IgD-negative memory B cell (primary cell): ENCODE measurements around the gene ATP13A2. TPM values are rescaled to one million over a fixed set of nuclear protein-coding genes. Genes with fewer than 3 reads are reported as not detected.

Source experiments
- H3K27ac Mint-ChIP-seq, 3 donors: one replicate each; pipeline ENCODE4 v1.8.0; 2020 to 2022; ENCODE audit warnings: mild to moderate bottlenecking in 3 of 3, mixed read lengths in 3 of 3, moderate library complexity in 1 of 3
- H3K27me3 Mint-ChIP-seq: one replicate; pipeline ENCODE4 v1.8.0; 2021; ENCODE audit warnings: mixed read lengths
- H3K36me3 Mint-ChIP-seq: one replicate; pipeline ENCODE4 v1.8.0; 2020; ENCODE audit warnings: mild to moderate bottlenecking, mixed read lengths
- H3K4me1 Mint-ChIP-seq, 3 donors: one replicate each; pipeline ENCODE4 v1.8.0; 2020 to 2022; ENCODE audit warnings: mixed read lengths in 3 of 3, mild to moderate bottlenecking in 1 of 3
- H3K4me3 Mint-ChIP-seq, 4 donors: one replicate each; pipeline ENCODE4 v1.8.0; 2020 to 2022; ENCODE audit warnings: mild to moderate bottlenecking in 4 of 4, mixed read lengths in 4 of 4, moderate library complexity in 3 of 4
- H3K9me3 Mint-ChIP-seq, 3 donors: one replicate each; pipeline ENCODE4 v1.8.0; 2020 to 2021; ENCODE audit warnings: mixed read lengths in 3 of 3, mild to moderate bottlenecking in 1 of 3
- polyA plus RNA-seq: library from polyadenylated mRNA; unstranded; fragments of 300-500 nt; fragmentation: Illumina TruSeq; gene quantifications from one replicate; pipeline ENCODE4 v1.2.3, GENCODE V29; 2021

The ATP13A2 gene
- polyA plus RNA-seq, 1 donor from 2014 or later: 28.3 TPM

- H3K9me3 Mint-ChIP-seq: no peaks in the 10 kb centered on the region
These were observed 33.4 kb upstream of the ATP13A2 start for GRCh38 chr1:17045150-17045549.

GRCh38 chr1:17043676-17044075, 31.9 kb upstream of the ATP13A2 start:
- H3K27me3 Mint-ChIP-seq: no peaks in the 10 kb centered on the region

More at GRCh38 chr1:17045150-17045549, 33.4 kb upstream of the ATP13A2 start:
- H3K27me3 Mint-ChIP-seq: no peaks in the 10 kb centered on the region
- peaks cover 16 to 17% (median 16%) of the 10 kb centered on the region in 3 donors for H3K4me1 Mint-ChIP-seq
- H3K36me3 Mint-ChIP-seq: no peaks in the 10 kb centered on the region
- H3K27ac Mint-ChIP-seq: peak overlapping the region in 2 of 3 donors; percentile 28 to 92
- peak overlapping the region in 3 of 4 donors; percentile 13 to 94 (median 74) for H3K4me3 Mint-ChIP-seq

GRCh38 chr1:17040135-17040534, 28.4 kb upstream of the ATP13A2 start:
- no peak overlapping the region for H3K27ac Mint-ChIP-seq
- H3K4me1 Mint-ChIP-seq: peaks cover 4 to 12% (median 6%) of the 10 kb centered on the region in 3 donors
- no peaks in the 10 kb centered on the region for H3K36me3 Mint-ChIP-seq
- H3K9me3 Mint-ChIP-seq: no peaks in the 10 kb centered on the region
- H3K4me3 Mint-ChIP-seq: no peak overlapping the region
- H3K27me3 Mint-ChIP-seq: no peaks in the 10 kb centered on the region

More at GRCh38 chr1:17043676-17044075, 31.9 kb upstream of the ATP13A2 start:
- H3K36me3 Mint-ChIP-seq: no peaks in the 10 kb centered on the region
- no peak overlapping the region for H3K27ac Mint-ChIP-seq
- no peaks in the 10 kb centered on the region for H3K9me3 Mint-ChIP-seq
- peaks cover 16 to 17% (median 16%) of the 10 kb centered on the region in 3 donors for H3K4me1 Mint-ChIP-seq
- H3K4me3 Mint-ChIP-seq: peak overlapping the region in 1 of 4 donors; percentile 48

- Mint-ChIP-seq H3K9me3 (no peaks in the 10 kb centered on the region), H3K4me1 (peaks cover 0 to 8% (median 0%) of the 10 kb centered on the region in 3 donors), H3K4me3 (no peak overlapping the region), H3K27me3 (no peaks in the 10 kb centered on the region), H3K27ac (no peak overlapping the region), H3K36me3 (no peaks in the 10 kb centered on the region)
These were observed 27.8 kb upstream of the ATP13A2 start for GRCh38 chr1:17039522-17039921.

GRCh38 chr1:17033481-17033880, 21.8 kb upstream of the ATP13A2 start:
- peaks cover 0 to 5% (median 0%) of the 10 kb centered on the region in 3 donors for H3K4me1 Mint-ChIP-seq
- H3K27ac Mint-ChIP-seq: no peak overlapping the region
- no peak overlapping the region for H3K4me3 Mint-ChIP-seq
- H3K9me3 Mint-ChIP-seq: no peaks in the 10 kb centered on the region
- no peaks in the 10 kb centered on the region for H3K36me3 Mint-ChIP-seq
- no peaks in the 10 kb centered on the region for H3K27me3 Mint-ChIP-seq

GRCh38 chr1:17032741-17033140, 21.0 kb upstream of the ATP13A2 start:
- Mint-ChIP-seq H3K4me1 (no peaks in the 10 kb centered on the region), H3K4me3 (no peak overlapping the region), H3K27ac (no peak overlapping the region), H3K27me3 (no peaks in the 10 kb centered on the region), H3K9me3 (no peaks in the 10 kb centered on the region), H3K36me3 (no peaks in the 10 kb centered on the region)

GRCh38 chr1:17031436-17031835, 19.7 kb upstream of the ATP13A2 start:
- Mint-ChIP-seq H3K4me1 (no peaks in the 10 kb centered on the region), H3K4me3 (no peak overlapping the region), H3K36me3 (peaks cover 4% of the 10 kb centered on the region), H3K27ac (peak overlapping the region in 2 of 3 donors; percentile 8 to 16), H3K9me3 (no peaks in the 10 kb centered on the region), H3K27me3 (no peaks in the 10 kb centered on the region)

GRCh38 chr1:17030206-17030605, 18.5 kb upstream of the ATP13A2 start:
- Mint-ChIP-seq H3K36me3 (peaks cover 4% of the 10 kb centered on the region), H3K9me3 (no peaks in the 10 kb centered on the region), H3K4me1 (no peaks in the 10 kb centered on the region), H3K27me3 (no peaks in the 10 kb centered on the region), H3K27ac (peak overlapping the region in 1 of 3 donors; percentile 31), H3K4me3 (no peak overlapping the region)

- H3K9me3 Mint-ChIP-seq: no peaks in the 10 kb centered on the region
- H3K4me3 Mint-ChIP-seq: no peak overlapping the region
- H3K27ac Mint-ChIP-seq: no peak overlapping the region
- no peaks in the 10 kb centered on the region for H3K4me1 Mint-ChIP-seq
- H3K36me3 Mint-ChIP-seq: peaks cover 4% of the 10 kb centered on the region
- H3K27me3 Mint-ChIP-seq: no peaks in the 10 kb centered on the region
These were observed 17.0 kb upstream of the ATP13A2 start for GRCh38 chr1:17028662-17029188.

- Mint-ChIP-seq H3K27ac (peak overlapping the region in 1 of 3 donors; percentile 48), H3K36me3 (peaks cover 4% of the 10 kb centered on the region), H3K9me3 (no peaks in the 10 kb centered on the region), H3K4me1 (peaks cover 0 to 3% (median 0%) of the 10 kb centered on the region in 3 donors), H3K4me3 (no peak overlapping the region), H3K27me3 (no peaks in the 10 kb centered on the region)
These were observed 16.2 kb upstream of the ATP13A2 start for GRCh38 chr1:17027900-17028299.

GRCh38 chr1:17027403-17027802, 15.7 kb upstream of the ATP13A2 start:
- H3K27me3 Mint-ChIP-seq: no peaks in the 10 kb centered on the region
- no peaks in the 10 kb centered on the region for H3K9me3 Mint-ChIP-seq
- H3K36me3 Mint-ChIP-seq: peaks cover 4% of the 10 kb centered on the region
- no peak overlapping the region for H3K4me3 Mint-ChIP-seq
- no peak overlapping the region for H3K27ac Mint-ChIP-seq
- H3K4me1 Mint-ChIP-seq: peaks cover 0 to 3% (median 0%) of the 10 kb centered on the region in 3 donors

- H3K27me3 Mint-ChIP-seq: no peaks in the 10 kb centered on the region
- no peaks in the 10 kb centered on the region for H3K9me3 Mint-ChIP-seq
- H3K4me3 Mint-ChIP-seq: no peak overlapping the region
- H3K36me3 Mint-ChIP-seq: peaks cover 4% of the 10 kb centered on the region
- peak overlapping the region in 1 of 3 donors; percentile 57 for H3K27ac Mint-ChIP-seq
- peaks cover 2 to 4% (median 3%) of the 10 kb centered on the region in 3 donors for H3K4me1 Mint-ChIP-seq
These were observed 13.0 kb upstream of the ATP13A2 start for GRCh38 chr1:17024721-17025120.

- Mint-ChIP-seq H3K4me1 (peaks cover 12 to 14% (median 13%) of the 10 kb centered on the region in 3 donors), H3K4me3 (peak overlapping the region in 1 of 4 donors; percentile 13), H3K9me3 (no peaks in the 10 kb centered on the region), H3K27ac (peak overlapping the region in 1 of 3 donors; percentile 86), H3K27me3 (no peaks in the 10 kb centered on the region), H3K36me3 (peaks cover 9% of the 10 kb centered on the region)
These were observed 11.8 kb upstream of the ATP13A2 start for GRCh38 chr1:17023573-17023972.

- Mint-ChIP-seq H3K9me3 (no peaks in the 10 kb centered on the region), H3K4me3 (peak overlapping the region in 1 of 4 donors; percentile 13), H3K27ac (peak overlapping the region in 1 of 3 donors; percentile 86), H3K36me3 (peaks cover 9% of the 10 kb centered on the region), H3K27me3 (no peaks in the 10 kb centered on the region), H3K4me1 (peaks cover 12 to 16% (median 15%) of the 10 kb centered on the region in 3 donors)
These were observed 11.4 kb upstream of the ATP13A2 start for GRCh38 chr1:17023102-17023501.

GRCh38 chr1:17021896-17022295, 10.2 kb upstream of the ATP13A2 start:
- no peak overlapping the region for H3K4me3 Mint-ChIP-seq
- H3K27ac Mint-ChIP-seq: peak overlapping the region in 1 of 3 donors; percentile 76
- H3K4me1 Mint-ChIP-seq: peaks cover 15 to 16% (median 15%) of the 10 kb centered on the region in 3 donors
- peaks cover 6% of the 10 kb centered on the region for H3K36me3 Mint-ChIP-seq
- H3K27me3 Mint-ChIP-seq: no peaks in the 10 kb centered on the region
- H3K9me3 Mint-ChIP-seq: no peaks in the 10 kb centered on the region

- H3K4me1 Mint-ChIP-seq: peaks cover 15 to 16% (median 15%) of the 10 kb centered on the region in 3 donors
- no peaks in the 10 kb centered on the region for H3K9me3 Mint-ChIP-seq
- H3K4me3 Mint-ChIP-seq: no peak overlapping the region
- H3K27me3 Mint-ChIP-seq: no peaks in the 10 kb centered on the region
- H3K27ac Mint-ChIP-seq: peak overlapping the region in 2 of 3 donors; percentile 40 to 69
- H3K36me3 Mint-ChIP-seq: peaks cover 5% of the 10 kb centered on the region
These were observed 8.8 kb upstream of the ATP13A2 start for GRCh38 chr1:17020502-17020901.
